ENCODE data around the gene CFDP1. TPM values are rescaled to one million over a fixed set of nuclear protein-coding genes. Genes with fewer than 3 reads are reported as not detected.
"Not testable (repeated sequence)": the region's sequence is repeated elsewhere in the genome, so short reads cannot be mapped to it uniquely, and the experiment has no call there.

Gene CFDP1
- total RNA-seq, 4 donors from 2014 or later = 36.7 to 81.4 (median 48.2) TPM

DNA sequence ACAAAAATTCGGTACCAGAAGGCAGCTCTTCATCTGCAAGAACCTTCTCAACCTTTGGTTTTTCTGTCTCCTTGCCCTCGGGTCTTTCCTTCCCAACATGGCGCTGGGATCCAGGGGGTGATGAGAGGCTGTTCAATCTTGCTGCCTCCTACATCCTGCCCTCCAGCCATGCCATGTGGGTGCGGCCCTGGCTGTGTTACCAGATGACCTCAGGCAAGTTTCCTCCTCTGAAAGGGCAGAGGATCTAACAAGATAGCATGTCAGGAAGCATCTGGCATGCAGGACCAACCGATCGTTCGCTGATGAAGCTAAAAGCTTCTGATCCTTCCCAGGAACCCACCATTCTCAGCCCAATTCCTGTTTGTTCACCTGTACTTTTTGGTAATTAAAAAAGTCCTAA is 145.1 kb downstream of the CFDP1 start:
- Histone ChIP-seq H3K27me3 (no peaks in the 10 kb centered on the region), H3K27ac (peak overlapping the region; percentile 31), H3K4me1 (peaks cover 20% of the 10 kb centered on the region), H3K36me3 (peaks cover 16% of the 10 kb centered on the region), H3K9me3 (no peaks in the 10 kb centered on the region), H3K4me3 (no peak overlapping the region)
- TF ChIP-seq EP300 (IDR thresholded peaks at IDR 0.05) = no peak
- TF ChIP-seq POLR2A (IDR thresholded peaks at IDR 0.05) = no peak
- TF ChIP-seq POLR2AphosphoS5 (IDR thresholded peaks at IDR 0.05) = no peak
- TF ChIP-seq, protein P1, sequence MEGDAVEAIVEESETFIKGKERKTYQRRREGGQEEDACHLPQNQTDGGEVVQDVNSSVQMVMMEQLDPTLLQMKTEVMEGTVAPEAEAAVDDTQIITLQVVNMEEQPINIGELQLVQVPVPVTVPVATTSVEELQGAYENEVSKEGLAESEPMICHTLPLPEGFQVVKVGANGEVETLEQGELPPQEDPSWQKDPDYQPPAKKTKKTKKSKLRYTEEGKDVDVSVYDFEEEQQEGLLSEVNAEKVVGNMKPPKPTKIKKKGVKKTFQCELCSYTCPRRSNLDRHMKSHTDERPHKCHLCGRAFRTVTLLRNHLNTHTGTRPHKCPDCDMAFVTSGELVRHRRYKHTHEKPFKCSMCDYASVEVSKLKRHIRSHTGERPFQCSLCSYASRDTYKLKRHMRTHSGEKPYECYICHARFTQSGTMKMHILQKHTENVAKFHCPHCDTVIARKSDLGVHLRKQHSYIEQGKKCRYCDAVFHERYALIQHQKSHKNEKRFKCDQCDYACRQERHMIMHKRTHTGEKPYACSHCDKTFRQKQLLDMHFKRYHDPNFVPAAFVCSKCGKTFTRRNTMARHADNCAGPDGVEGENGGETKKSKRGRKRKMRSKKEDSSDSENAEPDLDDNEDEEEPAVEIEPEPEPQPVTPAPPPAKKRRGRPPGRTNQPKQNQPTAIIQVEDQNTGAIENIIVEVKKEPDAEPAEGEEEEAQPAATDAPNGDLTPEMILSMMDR (IDR thresholded peaks at IDR 0.05) = no peak
- 48% methylated on average over 7 of the region's 7 CpGs for WGBS
- no peak for DNase-seq (ENCODE audit: low spot score in 2 of 2)

DNA sequence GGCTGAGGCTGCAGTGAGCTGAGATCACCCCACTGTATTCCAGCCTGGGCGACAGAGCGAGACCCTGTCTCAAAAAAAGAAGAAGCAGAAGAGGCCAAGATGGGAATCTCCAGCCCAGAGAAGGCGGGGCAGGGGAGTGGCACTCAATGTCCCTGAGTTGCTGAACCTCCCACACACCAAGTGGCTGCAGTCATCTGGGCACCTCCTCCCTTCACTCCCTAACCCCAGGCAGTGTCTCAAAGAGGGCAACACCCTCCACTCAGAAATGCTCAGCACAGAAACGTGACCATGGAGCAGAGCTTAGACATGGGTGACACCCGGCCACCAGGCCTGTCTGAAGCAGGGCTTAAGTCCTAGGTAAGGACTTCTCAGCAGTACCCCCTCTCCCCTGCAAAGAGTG is 145.6 kb downstream of the CFDP1 start:
- Histone ChIP-seq H3K4me1 (peaks cover 20% of the 10 kb centered on the region), H3K27ac (peak overlapping the region; percentile 31), H3K4me3 (no peak overlapping the region), H3K27me3 (no peaks in the 10 kb centered on the region), H3K9me3 (no peaks in the 10 kb centered on the region), H3K36me3 (peaks cover 11% of the 10 kb centered on the region)
- WGBS = 65% methylated on average over 4 of the region's 5 CpGs
- TF ChIP-seq POLR2AphosphoS5 (IDR thresholded peaks at IDR 0.05) = no peak
- TF ChIP-seq POLR2A (IDR thresholded peaks at IDR 0.05) = no peak
- TF ChIP-seq EP300 (IDR thresholded peaks at IDR 0.05) = no peak
- no peak for DNase-seq (ENCODE audit: low spot score in 2 of 2)

DNA sequence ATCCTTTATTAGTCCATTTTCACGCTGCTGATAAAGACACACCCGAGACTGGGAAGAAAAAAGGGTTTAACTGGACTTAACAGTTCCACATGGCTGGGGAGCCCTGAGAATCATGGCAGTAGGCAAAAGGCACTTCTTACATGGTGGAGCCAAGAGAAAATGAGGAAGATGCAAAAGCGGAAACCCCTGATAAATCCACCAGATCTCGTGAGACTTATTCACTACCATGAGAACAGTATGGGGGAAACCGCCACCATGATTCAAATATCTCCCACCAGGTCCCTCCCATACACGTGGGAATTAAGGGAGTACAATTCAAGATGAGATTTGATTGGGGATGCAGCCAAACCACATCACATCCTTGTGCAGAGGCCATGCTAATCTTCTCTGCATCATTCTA is 146.9 kb downstream of the CFDP1 start:
- DNase-seq (ENCODE audit: low spot score in 2 of 2) = no peak
- no peak overlapping the region for H3K27ac ChIP-seq
- H3K9me3 ChIP-seq = no peaks in the 10 kb centered on the region
- TF ChIP-seq POLR2A (IDR thresholded peaks at IDR 0.05) = no peak
- TF ChIP-seq POLR2AphosphoS5 (IDR thresholded peaks at IDR 0.05) = no peak
- TF ChIP-seq, protein P1 (IDR thresholded peaks at IDR 0.05) = no peak
- no peak for TF ChIP-seq EP300 (IDR thresholded peaks at IDR 0.05)
- WGBS = 89% methylated on average over 6 of the region's 6 CpGs
- peaks cover 6% of the 10 kb centered on the region for H3K36me3 ChIP-seq
- no peak overlapping the region for H3K4me3 ChIP-seq
- no peaks in the 10 kb centered on the region for H3K27me3 ChIP-seq
- H3K4me1 ChIP-seq = peaks cover 20% of the 10 kb centered on the region

DNA sequence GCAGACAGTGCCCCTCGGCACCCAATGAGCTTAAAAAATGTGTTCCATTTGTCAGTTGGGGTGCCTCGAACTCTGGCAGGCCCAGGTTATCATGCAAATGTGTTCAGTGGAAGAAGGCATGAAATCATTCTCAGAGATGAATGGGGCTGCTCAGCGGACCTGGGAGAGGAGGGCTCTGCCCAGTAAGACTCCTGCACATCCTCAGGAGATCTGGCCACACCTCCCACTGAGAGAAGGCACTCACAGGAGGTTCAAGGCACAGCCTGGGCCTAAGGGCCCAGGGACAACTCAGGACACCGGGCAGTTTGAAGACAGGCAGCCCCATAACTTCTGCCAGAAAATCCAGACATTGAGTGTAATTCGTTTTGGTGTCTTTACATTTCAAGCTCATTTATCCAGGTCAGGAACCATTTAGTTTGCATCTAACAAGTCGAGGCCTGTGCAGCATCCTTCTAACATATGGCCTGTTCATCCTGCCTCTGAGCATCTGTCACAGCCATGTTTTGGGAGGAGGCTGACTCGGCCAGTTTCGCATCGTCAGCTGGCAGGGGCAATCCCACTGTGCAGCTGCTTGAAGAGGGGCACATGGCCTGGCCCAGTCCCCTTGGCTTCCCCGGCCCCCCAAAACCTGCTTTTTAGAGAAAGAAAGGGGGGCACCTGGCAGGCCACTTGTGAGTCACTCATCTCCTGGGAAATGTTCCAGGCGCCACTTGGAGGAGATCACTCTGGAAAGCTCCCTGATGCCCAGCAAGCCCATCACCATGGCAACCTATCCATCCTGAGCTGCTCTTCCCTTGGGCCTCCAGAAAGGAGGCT is 150.6 kb downstream of the CFDP1 start:
- peaks cover 6% of the 10 kb centered on the region for H3K4me1 ChIP-seq
- no peaks in the 10 kb centered on the region for H3K36me3 ChIP-seq
- no peaks in the 10 kb centered on the region for H3K27me3 ChIP-seq
- TF ChIP-seq POLR2AphosphoS5 (IDR thresholded peaks at IDR 0.05) = no peak
- TF ChIP-seq EP300 (IDR thresholded peaks at IDR 0.05) = no peak
- TF ChIP-seq, protein P1 (IDR thresholded peaks at IDR 0.05) = no peak
- TF ChIP-seq POLR2A (IDR thresholded peaks at IDR 0.05) = no peak
- H3K9me3 ChIP-seq = no peaks in the 10 kb centered on the region
- no peak overlapping the region for H3K4me3 ChIP-seq
- 71% methylated on average over 10 of the region's 11 CpGs for WGBS
- no peak overlapping the region for H3K27ac ChIP-seq
- DNase-seq (ENCODE audit: low spot score in 2 of 2) = no peak

DNA sequence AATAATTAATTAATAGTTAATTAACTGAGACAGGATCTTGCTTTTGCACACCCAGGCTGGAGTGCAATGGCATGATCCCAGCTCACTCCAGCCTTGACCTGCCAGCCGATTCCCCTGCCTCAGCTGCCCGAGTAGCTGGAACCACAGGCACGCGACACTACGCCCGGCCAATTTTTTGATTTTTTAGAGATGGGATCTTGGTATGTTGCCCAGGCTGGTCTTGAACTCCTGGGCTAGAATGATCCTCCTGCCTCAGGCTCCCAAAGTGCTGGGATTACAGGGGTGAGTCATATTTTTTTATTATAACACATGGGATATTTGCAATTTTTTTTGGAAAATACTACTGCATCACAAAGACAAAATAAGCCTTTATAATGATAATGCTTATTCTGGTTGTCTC is 151.5 kb downstream of the CFDP1 start:
- H3K4me1 ChIP-seq = peaks cover 3% of the 10 kb centered on the region
- TF ChIP-seq EP300 (IDR thresholded peaks at IDR 0.05) (no peak), POLR2A (IDR thresholded peaks at IDR 0.05) (no peak), POLR2AphosphoS5 (IDR thresholded peaks at IDR 0.05) (no peak)
- TF ChIP-seq, protein P1 (IDR thresholded peaks at IDR 0.05) = no peak
- H3K4me3 ChIP-seq = no peak overlapping the region
- H3K9me3 ChIP-seq = no peaks in the 10 kb centered on the region
- no peaks in the 10 kb centered on the region for H3K27me3 ChIP-seq
- 65% methylated on average over 6 of the region's 6 CpGs for WGBS
- DNase-seq (ENCODE audit: low spot score in 2 of 2) = no peak
- no peak overlapping the region for H3K27ac ChIP-seq
- H3K36me3 ChIP-seq = no peaks in the 10 kb centered on the region

DNA sequence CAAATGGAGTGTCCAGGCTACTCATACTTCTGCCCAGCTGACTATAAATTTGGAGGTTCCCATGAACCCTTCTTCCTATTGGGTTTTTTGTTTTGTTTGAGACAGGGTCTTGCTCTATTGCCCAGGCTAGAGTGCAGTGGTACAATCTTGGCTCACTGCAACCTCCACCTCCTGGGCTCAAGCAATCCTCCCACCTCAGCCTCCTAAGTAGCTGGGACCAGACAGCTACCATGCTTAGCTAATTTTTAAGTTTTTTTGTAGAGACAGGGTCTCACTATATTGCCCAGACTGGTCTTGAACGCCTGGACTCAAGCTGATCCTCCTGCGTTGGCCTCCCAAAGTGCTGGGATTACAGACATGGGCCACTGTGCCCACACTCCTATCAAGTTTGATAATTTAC is 152.3 kb downstream of the CFDP1 start:
- H3K4me3 ChIP-seq; DNase-seq (ENCODE audit: low spot score in 2 of 2); H3K36me3 ChIP-seq; H3K9me3 ChIP-seq; H3K27ac ChIP-seq; H3K4me1 ChIP-seq; H3K27me3 ChIP-seq: not testable (repeated sequence)
- WGBS = 85% methylated on average over 2 of the region's 2 CpGs

All from suprapubic skin (tissue), 4 donors.